GM12878 (cell line): ENCODE measurements around the gene TBCD. TPM values are rescaled to one million over a fixed set of nuclear protein-coding genes. Genes with fewer than 3 reads are reported as not detected.

Experiments used
- ATAC-seq: fragments of 200-7000 bp; cut with Tn5 transposase; 3 replicates; pipeline ENCODE4 v1.9.1; 2020; ENCODE audit warnings: mild to moderate bottlenecking, moderate library complexity
- BruUV-seq: library from RNA; stranded (reverse); fragments of 400-500 nt; replicated peaks from 2 replicates; lab custom pipeline; 2021; lab: Mats Ljungman, UMichigan
- CTCF ChIA-PET: fragments of 300-600 bp; sonication (Branson Sonifier 250); formaldehyde crosslinking; extraction: SDS; loops from one replicate; lab custom pipeline; 2021; ENCODE audit warnings: inconsistent platforms; lab: Yijun Ruan, JAX
- POLR2A ChIA-PET: fragments of 350-600 bp; formaldehyde crosslinking; extraction: SDS; loops from one replicate; lab custom pipeline; 2021; ENCODE audit warnings: inconsistent platforms; lab: Charles Lee
- RAD21 ChIA-PET: fragments of 300-600 bp; sonication (Branson Sonifier 250); formaldehyde crosslinking; loops from one replicate; lab custom pipeline; 2023; ENCODE audit warnings: antibody characterized with exemption; ENCODE audit not compliant: unreplicated experiment; lab: Charles Lee
- SMC1A ChIA-PET: fragments of 300-600 bp; sonication (Branson Sonifier 250); formaldehyde crosslinking; loops from one replicate; lab custom pipeline; 2023; ENCODE audit not compliant: unreplicated experiment, uncharacterized antibody; lab: Charles Lee
- DNase-seq: peaks from one replicate; pipeline ENCODE4 v3.0.0-alpha.2; 2011; ENCODE audit warnings: low read depth, low spot score
- FAIRE-seq: peaks from 3 replicates; lab custom pipeline; 2011; peaks lifted over from hg19 to GRCh38; lab: Jason Lieb, UNC
- H2AFZ ChIP-seq: 2 replicates; pipeline ENCODE4 v1.6.0; 2011; ENCODE audit warnings: low read depth, low read length, control low read depth; ENCODE audit not compliant: control insufficient read depth
- H3K27ac ChIP-seq: 2 replicates; pipeline ENCODE4 v1.5.1; 2011; ENCODE audit warnings: control low read depth; ENCODE audit not compliant: control insufficient read depth, insufficient read depth
- H3K27me3 ChIP-seq, 2 experiments: replicated peaks in 1 of 2; 2 replicates each; pipeline versions ENCODE4 v1.6.0 to v1.6.1; 2011; ENCODE audit warnings: low read length in 1 of 2; ENCODE audit not compliant: control insufficient read depth in 2 of 2, insufficient read depth in 2 of 2
- H3K36me3 ChIP-seq, 2 experiments: 2 replicates each; pipeline ENCODE4 v1.5.1; 2011; ENCODE audit warnings: low read length in 1 of 2; ENCODE audit not compliant: control insufficient read depth in 2 of 2, insufficient read depth in 2 of 2
- H3K4me1 ChIP-seq: 2 replicates; pipeline ENCODE4 v1.6.1; 2011; ENCODE audit warnings: mild to moderate bottlenecking, low read length, moderate library complexity, mixed read lengths; ENCODE audit not compliant: control insufficient read depth, insufficient read depth
- H3K4me2 ChIP-seq: 2 replicates; pipeline ENCODE4 v1.6.0; 2011; ENCODE audit warnings: control low read depth; ENCODE audit not compliant: control insufficient read depth, insufficient read depth
- H3K4me3 ChIP-seq: fragments of 200-600 bp; sonication (generic); 2 replicates; pipeline ENCODE4 v1.5.1; 2016
- H3K79me2 ChIP-seq: 2 replicates; pipeline ENCODE4 v1.6.0; 2011; ENCODE audit warnings: low read length; ENCODE audit not compliant: control insufficient read depth, insufficient read depth
- H3K9ac ChIP-seq: 2 replicates; pipeline ENCODE4 v1.8.0; 2011; ENCODE audit warnings: low read length, control low read depth, mixed read lengths; ENCODE audit not compliant: control insufficient read depth, insufficient read depth
- H3K9me3 ChIP-seq: replicated peaks from 3 replicates; pipeline ENCODE4 v1.5.1; 2011; ENCODE audit warnings: mild to moderate bottlenecking, low read length; ENCODE audit not compliant: control insufficient read depth, insufficient read depth
- H4K20me1 ChIP-seq: 2 replicates; pipeline ENCODE4 v1.6.0; 2011; ENCODE audit not compliant: control insufficient read depth, insufficient read depth
- CBX5 ChIP-seq: sonication (generic); IDR thresholded peaks from 2 replicates; pipeline ENCODE4 v1.6.1; 2016; ENCODE audit warnings: low read depth, moderate library complexity, mild to moderate bottlenecking, inconsistent platforms
- CEBPB ChIP-seq, 2 experiments: fragments of 150-350 bp in 1 of 2; IDR thresholded peaks; 2 replicates each; pipeline ENCODE4 v1.6.1; 2012 to 2014; ENCODE audit warnings: low read depth in 2 of 2, low read length in 2 of 2, borderline replicate concordance in 1 of 2, inconsistent platforms in 1 of 2
- HCFC1 ChIP-seq: fragments of 150-350 bp; IDR thresholded peaks from 2 replicates; pipeline ENCODE4 v1.6.1; 2014; ENCODE audit warnings: low read length
- IRF4 ChIP-seq: IDR thresholded peaks from 2 replicates; pipeline ENCODE4 v1.6.1; 2011; ENCODE audit warnings: low read depth, low read length
- MTA3 ChIP-seq: IDR thresholded peaks from 2 replicates; pipeline ENCODE4 v1.6.1; 2012; ENCODE audit warnings: low read length, inconsistent platforms, borderline replicate concordance
- STAT1 ChIP-seq: fragments of 450-650 bp; conservative IDR thresholded peaks from 2 replicates; pipeline ENCODE4 v1.6.1; 2014; ENCODE audit warnings: antibody characterized with exemption, mild to moderate bottlenecking
- TCF7 ChIP-seq: IDR thresholded peaks from 2 replicates; pipeline ENCODE4 v1.6.1; 2014; ENCODE audit warnings: antibody characterized with exemption, borderline replicate concordance
- WGBS: methylation state at CpG from one replicate; pipeline ENCODE4 v1.1.6; 2016; ENCODE audit warnings: low lambda C conversion rate; ENCODE audit not compliant: insufficient replicate concordance, insufficient coverage; ENCODE audit errors: missing lambda C conversion rate; 5-methylcytosine and 5-hydroxymethylcytosine counted together
- in situ Hi-C: fragments of 300-500 bp; cut with MboI; formaldehyde crosslinking; loops from 9 replicates; pipeline ENCODE4 v1.14.3; 2018; ENCODE audit warnings: mixed read lengths
- intact Hi-C: fragments of 100-400 bp; cut with micrococcal nuclease; formaldehyde crosslinking; loops from one replicate; pipeline ENCODE4 v1.14.2; 2022; ENCODE audit not compliant: unreplicated experiment
- polyA plus RNA-seq, 11 experiments: library from polyadenylated mRNA; depleted of rRNA in 4 of 11; unstranded in 6 of 11; stranded (reverse) in 5 of 11; fragments of >200 nt; fragmentation: Nextera tagmentation in 4 of 11; fragmentation: Illumina TruSeq in 1 of 11; extraction: Ambion mirVana in 4 of 11; extraction: Trizol in 1 of 11; gene quantifications; 1 replicate in 1 of 11; 2 replicates in 10 of 11; pipeline versions ENCODE4 v1.2.1 to v1.2.3, GENCODE V29; 2011 to 2016; ENCODE audit warnings: inconsistent platforms in 2 of 11, missing spikeins in 2 of 11, low read depth in 1 of 11
- total RNA-seq, 4 experiments: library from RNA; depleted of rRNA in 3 of 4; stranded (reverse); fragments of >200 nt in 3 of 4; fragmentation: Illumina TruSeq in 1 of 4; extraction: Trizol in 1 of 4; gene quantifications; 2 replicates each; pipeline versions ENCODE4 v1.2.1 to v1.2.3, GENCODE V29; 2013 to 2021
- TF ChIP-seq, protein P1 (sequence below): fragments of 450-650 bp; formaldehyde crosslinking; IDR thresholded peaks from 2 replicates; pipeline ENCODE4 v1.4.0; 2022; ENCODE audit warnings: mild to moderate bottlenecking, moderate library complexity

TBCD gene
- total and polyA plus RNA-seq, 10 of the 15 experiments (the other 5 are each of a cell fraction or from before 2014, with no cell fraction given) = 10.3 to 114 (median 52.4) TPM

DNA sequence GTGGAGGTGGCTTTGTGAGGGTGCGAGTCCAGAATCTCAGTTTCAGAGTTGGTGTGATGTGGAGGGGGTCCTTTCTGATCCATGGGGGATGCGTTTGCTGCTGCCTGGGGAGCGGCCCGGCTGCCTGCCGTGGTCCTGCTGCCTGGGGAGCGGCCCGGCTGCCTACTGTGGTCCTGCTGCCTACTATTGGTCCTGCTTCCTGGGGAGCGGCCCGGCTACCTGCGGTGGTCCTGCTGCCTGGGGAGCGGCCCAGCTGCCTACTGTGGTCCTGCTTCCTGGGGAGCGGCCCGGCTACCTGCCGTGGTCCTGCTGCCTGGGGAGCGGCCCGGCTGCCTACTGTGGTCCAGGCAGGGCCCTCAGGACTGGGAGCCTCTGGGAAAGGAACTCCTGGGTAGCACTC lies 149.5 kb downstream of the TBCD start:
- H3K27me3 ChIP-seq = no peaks in the 10 kb centered on the region
- SMC1A ChIA-PET = no interaction called here
- in situ Hi-C loops = no loop called here
- 100% methylated on average over 16 of the region's 16 CpGs for WGBS
- H3K9me3 ChIP-seq = no peaks in the 10 kb centered on the region
- no peak overlapping the region for H3K27ac ChIP-seq
- H3K4me2 ChIP-seq = no peak overlapping the region
- POLR2A ChIA-PET = no interaction called here
- H2AFZ ChIP-seq = no peak overlapping the region
- H3K9ac ChIP-seq = no peak overlapping the region
- no peak for TF ChIP-seq TCF7
- no peak for TF ChIP-seq MTA3
- TF ChIP-seq, protein P1, sequence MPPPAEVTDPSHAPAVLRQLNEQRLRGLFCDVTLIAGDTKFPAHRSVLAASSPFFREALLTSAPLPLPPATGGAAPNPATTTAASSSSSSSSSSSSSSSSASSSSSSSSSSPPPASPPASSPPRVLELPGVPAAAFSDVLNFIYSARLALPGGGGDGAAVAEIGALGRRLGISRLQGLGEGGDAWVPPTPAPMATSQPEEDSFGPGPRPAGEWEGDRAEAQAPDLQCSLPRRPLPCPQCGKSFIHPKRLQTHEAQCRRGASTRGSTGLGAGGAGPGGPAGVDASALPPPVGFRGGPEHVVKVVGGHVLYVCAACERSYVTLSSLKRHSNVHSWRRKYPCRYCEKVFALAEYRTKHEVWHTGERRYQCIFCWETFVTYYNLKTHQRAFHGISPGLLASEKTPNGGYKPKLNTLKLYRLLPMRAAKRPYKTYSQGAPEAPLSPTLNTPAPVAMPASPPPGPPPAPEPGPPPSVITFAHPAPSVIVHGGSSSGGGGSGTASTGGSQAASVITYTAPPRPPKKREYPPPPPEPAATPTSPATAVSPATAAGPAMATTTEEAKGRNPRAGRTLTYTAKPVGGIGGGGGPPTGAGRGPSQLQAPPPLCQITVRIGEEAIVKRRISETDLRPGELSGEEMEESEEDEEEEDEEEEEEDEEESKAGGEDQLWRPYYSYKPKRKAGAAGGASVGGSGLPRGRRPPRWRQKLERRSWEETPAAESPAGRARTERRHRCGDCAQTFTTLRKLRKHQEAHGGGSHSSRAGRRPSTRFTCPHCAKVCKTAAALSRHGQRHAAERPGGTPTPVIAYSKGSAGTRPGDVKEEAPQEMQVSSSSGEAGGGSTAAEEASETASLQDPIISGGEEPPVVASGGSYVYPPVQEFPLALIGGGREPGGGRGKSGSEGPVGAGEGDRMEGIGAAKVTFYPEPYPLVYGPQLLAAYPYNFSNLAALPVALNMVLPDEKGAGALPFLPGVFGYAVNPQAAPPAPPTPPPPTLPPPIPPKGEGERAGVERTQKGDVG = no peak
- no peak for TF ChIP-seq CEBPB (IDR thresholded peaks at IDR 0.05; ENCODE audit: borderline replicate concordance in 1 of 2, low read depth in 2 of 2, low read length in 2 of 2)
- no peak for TF ChIP-seq CBX5
- no peak for TF ChIP-seq HCFC1
- no peak for TF ChIP-seq STAT1
- no peak for TF ChIP-seq IRF4
- no peak for FAIRE-seq
- CTCF ChIA-PET = no interaction called here
- no peak for ATAC-seq
- peaks cover 10 to 27% of the 10 kb centered on the region in 2 experiments for H3K36me3 ChIP-seq
- RAD21 ChIA-PET = no interaction called here
- no peaks in the 10 kb centered on the region for H3K79me2 ChIP-seq
- no peak for DNase-seq
- BruUV-seq = no TSS peak
- H4K20me1 ChIP-seq = no peaks in the 10 kb centered on the region
- intact Hi-C loops = no loop called here
- no peak overlapping the region for H3K4me3 ChIP-seq
- H3K4me1 ChIP-seq = no peaks in the 10 kb centered on the region
